Left lung (tissue), 10 donors: Measurements from ENCODE around the gene PIH1D1. TPM values are rescaled to one million over a fixed set of nuclear protein-coding genes. Genes with fewer than 3 reads are reported as not detected.

Experiments
- ATAC-seq: fragments of 200-7000 bp; cut with Tn5 transposase; one replicate; pipeline ENCODE4 v1.9.1; 2020; ENCODE audit warnings: moderate library complexity
- DNase-seq, 4 donors: peaks; one replicate each; pipeline ENCODE4 v3.0.0-alpha.2; 2013 to 2020
- H3K27ac ChIP-seq, 2 donors: fragments of 200-600 bp; sonication (generic) in 1 of 2; one replicate each; pipeline versions ENCODE4 v1.5.0 to v1.8.0; 2020 to 2021
- H3K27me3 ChIP-seq, 2 donors: fragments of 200-600 bp; sonication (generic) in 1 of 2; one replicate each; pipeline versions ENCODE4 v1.5.0 to v1.8.0; 2020 to 2021
- H3K36me3 ChIP-seq, 2 donors: fragments of 200-600 bp; sonication (generic) in 1 of 2; one replicate each; pipeline versions ENCODE4 v1.5.0 to v1.8.0; 2020 to 2021
- H3K4me1 ChIP-seq, 2 donors: fragments of 200-600 bp; one replicate each; pipeline ENCODE4 v1.8.0; 2021
- H3K4me3 ChIP-seq, 2 donors: fragments of 200-600 bp; sonication (generic) in 1 of 2; one replicate each; pipeline versions ENCODE4 v1.5.0 to v1.8.0; 2020 to 2021; ENCODE audit warnings: mild to moderate bottlenecking in 1 of 2
- H3K9me3 ChIP-seq, 2 donors: fragments of 200-600 bp; sonication (generic) in 1 of 2; one replicate each; pipeline versions ENCODE4 v1.5.0 to v1.8.0; 2020 to 2021
- CTCF ChIP-seq, 2 donors: fragments of 200-600 bp; sonication (generic) in 1 of 2; IDR thresholded peaks; one replicate each; pipeline versions ENCODE4 v1.5.0 to v1.8.0; 2021; ENCODE audit warnings: antibody characterized with exemption in 2 of 2
- intact Hi-C, 2 donors: fragments of 100-400 bp; cut with DNase I; formaldehyde crosslinking; loops; one replicate each; pipeline versions ENCODE4 v1.11.2 to v1.14.2; 2022
- polyA plus RNA-seq, 6 donors: library from polyadenylated mRNA; unstranded; fragments of 120-200 nt; gene quantifications; one replicate each; pipeline ENCODE4 v1.2.1, GENCODE V29; 2013; ENCODE audit not compliant: insufficient read length in 6 of 6
- total RNA-seq, 2 donors: library from RNA; stranded (reverse); fragmentation: NEBNext Ultra II Directional; extraction: Animal tissue kit (Norgen Biotek cat#: 25700); gene quantifications; one replicate each; pipeline ENCODE4 v1.2.1, GENCODE V29; 2021
- donor health status: DM: no; HTN: yes; CAD: no.
- donor health status: DM: no; HTN: no; CAD: no.

The PIH1D1 gene
- total and polyA plus RNA-seq, 8 donors, result 54.4 to 93.2 (median 78.5) TPM

GRCh38 chr19:49488863-49489537 lies 37.4 kb upstream of the PIH1D1 start:
- H3K27me3 ChIP-seq, result no peaks in the 10 kb centered on the region
- no peak for TF ChIP-seq CTCF (IDR thresholded peaks at IDR 0.05)
- peaks cover 0 to 52% of the 10 kb centered on the region in 2 donors for H3K36me3 ChIP-seq
- H3K4me1 ChIP-seq, result peaks cover 19 to 40% of the 10 kb centered on the region in 2 donors
- H3K9me3 ChIP-seq, result no peaks in the 10 kb centered on the region
- no peak for DNase-seq
- peak overlapping the region; percentile 93 to 96 for H3K4me3 ChIP-seq
- H3K27ac ChIP-seq, result peak overlapping the region; percentile 0 to 93
- intact Hi-C loops, result no loop called here
- ATAC-seq, result no peak

- peak overlapping the region; percentile 93 to 96 for H3K4me3 ChIP-seq
- intact Hi-C loops, result no loop called here
- ATAC-seq (no peak), DNase-seq (no peak)
- H3K4me1 ChIP-seq, result peaks cover 19 to 40% of the 10 kb centered on the region in 2 donors
- no peak for TF ChIP-seq CTCF (IDR thresholded peaks at IDR 0.05)
- peak overlapping the region; percentile 79 to 93 for H3K27ac ChIP-seq
- H3K27me3 ChIP-seq, result no peaks in the 10 kb centered on the region
- no peaks in the 10 kb centered on the region for H3K9me3 ChIP-seq
- H3K36me3 ChIP-seq, result peaks cover 0 to 50% of the 10 kb centered on the region in 2 donors
These were observed 36.6 kb upstream of the PIH1D1 start for GRCh38 chr19:49488046-49488862.

DNA sequence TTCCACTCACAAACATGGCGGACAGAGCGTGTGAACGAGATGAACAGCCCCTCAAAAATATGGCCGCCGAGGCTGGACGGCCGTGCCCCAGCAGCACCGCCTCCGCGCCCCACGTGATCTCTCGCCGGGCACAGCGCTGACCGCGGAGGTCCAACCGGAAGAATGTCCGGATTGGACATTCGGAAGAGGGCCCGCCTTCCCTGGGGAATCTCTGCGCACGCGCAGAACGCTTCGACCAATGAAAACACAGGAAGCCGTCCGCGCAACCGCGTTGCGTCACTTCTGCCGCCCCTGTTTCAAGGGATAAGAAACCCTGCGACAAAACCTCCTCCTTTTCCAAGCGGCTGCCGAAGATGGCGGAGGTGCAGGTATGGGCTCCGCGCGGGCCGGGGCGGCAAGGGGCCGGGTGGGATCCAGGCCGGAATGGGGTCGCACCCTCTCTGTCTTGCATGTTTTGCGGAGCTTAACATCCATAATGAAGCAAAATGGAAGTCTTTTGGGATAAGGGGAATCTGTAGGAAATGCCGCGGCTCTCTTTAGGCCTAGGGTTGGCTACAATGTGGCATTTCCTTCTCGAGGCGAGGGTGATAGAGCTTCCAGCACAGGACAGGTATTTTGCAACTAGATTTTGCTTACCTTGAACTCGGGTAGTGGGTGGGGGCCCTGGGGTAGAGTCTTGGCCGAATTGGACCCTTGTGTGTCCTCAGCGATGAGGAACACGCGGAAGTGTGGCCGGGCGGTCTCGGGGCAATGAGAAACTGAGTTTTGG lies 35.8 kb upstream of the PIH1D1 start, which contains the start of gene RPL13A:
TSS of gene RPL13A (plus strand) at position 332 of the 769 bp plus-strand sequence. CDS start at position 354, 22 bp downstream.
- intact Hi-C loops, result no loop called here
- TF ChIP-seq CTCF (IDR thresholded peaks at IDR 0.05), result no peak
- peak; percentile 99 to 100 (median 100) for DNase-seq
- peaks cover 19 to 40% of the 10 kb centered on the region in 2 donors for H3K4me1 ChIP-seq
- H3K27ac ChIP-seq, result peak within 1 kb of the TSS; percentile 79 to 93
- H3K4me3 ChIP-seq, result peak within 1 kb of the TSS; percentile 93 to 96
- H3K36me3 ChIP-seq, result peaks cover 0 to 49% of the 10 kb centered on the region in 2 donors
- H3K27me3 ChIP-seq, result no peaks in the 10 kb centered on the region
- no peaks in the 10 kb centered on the region for H3K9me3 ChIP-seq
- peak; percentile 97 for ATAC-seq

- no peaks in the 10 kb centered on the region for H3K9me3 ChIP-seq
- H3K36me3 ChIP-seq, result peaks cover 0 to 44% of the 10 kb centered on the region in 2 donors
- H3K27me3 ChIP-seq, result no peaks in the 10 kb centered on the region
- ATAC-seq, result no peak
- peaks cover 19 to 40% of the 10 kb centered on the region in 2 donors for H3K4me1 ChIP-seq
- peak overlapping the region; percentile 71 to 93 for H3K27ac ChIP-seq
- no peak for TF ChIP-seq CTCF (IDR thresholded peaks at IDR 0.05)
- intact Hi-C loops, result no loop called here
- no peak for DNase-seq
- H3K4me3 ChIP-seq, result peak overlapping the region in 1 of 2 donors; percentile 96
These were observed 35.2 kb upstream of the PIH1D1 start for GRCh38 chr19:49486710-49487276.
